Tibial artery (tissue), 4 donors: ENCODE data around the gene RETREG3.
A peak's percentile ranks its signal among the peaks of the same experiment; 100 is the strongest.

ENCODE experiments used
- DNase-seq, 2 donors: peaks; one replicate each; pipeline ENCODE4 v3.0.0-alpha.2; 2019
- H3K27ac ChIP-seq, 2 donors: fragments of 200-600 bp; sonication (generic) in 1 of 2; 1 replicate in 1 of 2; 2 replicates in 1 of 2; pipeline ENCODE4 v1.5.1; 2018 to 2019; ENCODE audit warnings: mild to moderate bottlenecking in 1 of 2
- H3K27me3 ChIP-seq, 2 donors: fragments of 200-600 bp; sonication (generic) in 1 of 2; one replicate each; pipeline versions ENCODE4 v1.5.1 to v1.6.0; 2016 to 2019
- H3K36me3 ChIP-seq, 3 donors: fragments of 200-600 bp; sonication (generic) in 2 of 3; one replicate each; pipeline ENCODE4 v1.5.1; 2016 to 2019; ENCODE audit warnings: mild to moderate bottlenecking in 2 of 3
- H3K4me1 ChIP-seq, 4 donors: fragments of 200-600 bp; sonication (generic) in 2 of 4; 1 replicate in 3 of 4; 2 replicates in 1 of 4; pipeline ENCODE4 v1.5.1; 2016 to 2019
- H3K4me3 ChIP-seq, 2 donors: fragments of 200-600 bp; sonication (generic) in 1 of 2; 1 replicate in 1 of 2; 2 replicates in 1 of 2; pipeline ENCODE4 v1.5.1; 2018 to 2019; ENCODE audit warnings: mild to moderate bottlenecking in 2 of 2
- H3K9me3 ChIP-seq, 3 donors: fragments of 200-600 bp; sonication (generic) in 1 of 3; one replicate each; pipeline ENCODE4 v1.5.1; 2016 to 2019
- intact Hi-C: fragments of 100-400 bp; cut with DNase I; formaldehyde crosslinking; loops from one replicate; pipeline ENCODE4 v1.15.0; 2023; ENCODE audit warnings: low total_unique reads
- TF ChIP-seq, protein P1 (sequence below), 2 experiments: fragments of 200-600 bp in 1 of 2; fragments of 450-650 bp in 1 of 2; IDR thresholded peaks; one replicate each; pipeline ENCODE4 v1.5.1; 2017 to 2019; ENCODE audit warnings: antibody characterized with exemption in 2 of 2, mild to moderate bottlenecking in 1 of 2, moderate library complexity in 1 of 2

RETREG3 gene

DNA sequence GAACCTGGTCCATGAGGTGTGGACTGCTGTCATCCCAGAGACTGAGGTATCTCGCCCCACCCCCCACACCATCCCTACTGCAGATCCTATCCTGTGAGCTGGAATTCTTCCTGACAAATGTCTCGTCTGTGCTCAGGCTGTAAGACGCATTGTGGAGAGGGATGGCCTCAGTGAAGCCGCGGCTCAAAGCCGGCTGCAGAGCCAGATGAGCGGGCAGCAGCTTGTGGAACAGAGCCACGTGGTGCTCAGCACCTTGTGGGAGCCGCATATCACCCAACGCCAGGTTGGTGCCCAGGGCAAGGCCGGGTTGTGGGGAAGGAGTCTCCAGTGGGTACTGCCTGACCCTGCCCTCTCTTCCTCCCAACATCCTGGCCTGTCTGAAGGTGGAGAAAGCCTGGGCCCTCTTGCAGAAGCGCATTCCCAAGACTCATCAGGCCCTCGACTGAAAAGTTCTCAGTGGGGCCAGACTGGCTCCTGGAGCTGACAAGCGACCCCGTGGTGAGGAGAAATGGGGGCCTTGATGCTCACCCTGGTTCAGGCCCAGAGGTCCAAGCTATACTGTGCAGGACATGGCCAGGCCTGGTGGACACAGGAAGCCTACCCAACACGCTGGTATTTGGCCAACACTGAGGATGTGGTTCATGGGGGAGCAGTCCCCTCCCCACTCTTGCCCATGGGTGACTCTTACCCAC lies 43.5 kb downstream of the RETREG3 start:
- peaks cover 4 to 66% (median 51%) of the 10 kb centered on the region in 4 donors for H3K4me1 ChIP-seq
- peaks cover 35 to 49% (median 43%) of the 10 kb centered on the region in 3 donors for H3K36me3 ChIP-seq
- H3K4me3 ChIP-seq = no peak overlapping the region
- H3K9me3 ChIP-seq = no peaks in the 10 kb centered on the region
- TF ChIP-seq, protein P1, sequence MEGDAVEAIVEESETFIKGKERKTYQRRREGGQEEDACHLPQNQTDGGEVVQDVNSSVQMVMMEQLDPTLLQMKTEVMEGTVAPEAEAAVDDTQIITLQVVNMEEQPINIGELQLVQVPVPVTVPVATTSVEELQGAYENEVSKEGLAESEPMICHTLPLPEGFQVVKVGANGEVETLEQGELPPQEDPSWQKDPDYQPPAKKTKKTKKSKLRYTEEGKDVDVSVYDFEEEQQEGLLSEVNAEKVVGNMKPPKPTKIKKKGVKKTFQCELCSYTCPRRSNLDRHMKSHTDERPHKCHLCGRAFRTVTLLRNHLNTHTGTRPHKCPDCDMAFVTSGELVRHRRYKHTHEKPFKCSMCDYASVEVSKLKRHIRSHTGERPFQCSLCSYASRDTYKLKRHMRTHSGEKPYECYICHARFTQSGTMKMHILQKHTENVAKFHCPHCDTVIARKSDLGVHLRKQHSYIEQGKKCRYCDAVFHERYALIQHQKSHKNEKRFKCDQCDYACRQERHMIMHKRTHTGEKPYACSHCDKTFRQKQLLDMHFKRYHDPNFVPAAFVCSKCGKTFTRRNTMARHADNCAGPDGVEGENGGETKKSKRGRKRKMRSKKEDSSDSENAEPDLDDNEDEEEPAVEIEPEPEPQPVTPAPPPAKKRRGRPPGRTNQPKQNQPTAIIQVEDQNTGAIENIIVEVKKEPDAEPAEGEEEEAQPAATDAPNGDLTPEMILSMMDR (IDR thresholded peaks at IDR 0.05) = no peak
- DNase-seq = no peak
- H3K27me3 ChIP-seq = no peaks in the 10 kb centered on the region
- intact Hi-C loops = no loop called here
- H3K27ac ChIP-seq = peak overlapping the region in 1 of 2 donors; percentile 92

DNA sequence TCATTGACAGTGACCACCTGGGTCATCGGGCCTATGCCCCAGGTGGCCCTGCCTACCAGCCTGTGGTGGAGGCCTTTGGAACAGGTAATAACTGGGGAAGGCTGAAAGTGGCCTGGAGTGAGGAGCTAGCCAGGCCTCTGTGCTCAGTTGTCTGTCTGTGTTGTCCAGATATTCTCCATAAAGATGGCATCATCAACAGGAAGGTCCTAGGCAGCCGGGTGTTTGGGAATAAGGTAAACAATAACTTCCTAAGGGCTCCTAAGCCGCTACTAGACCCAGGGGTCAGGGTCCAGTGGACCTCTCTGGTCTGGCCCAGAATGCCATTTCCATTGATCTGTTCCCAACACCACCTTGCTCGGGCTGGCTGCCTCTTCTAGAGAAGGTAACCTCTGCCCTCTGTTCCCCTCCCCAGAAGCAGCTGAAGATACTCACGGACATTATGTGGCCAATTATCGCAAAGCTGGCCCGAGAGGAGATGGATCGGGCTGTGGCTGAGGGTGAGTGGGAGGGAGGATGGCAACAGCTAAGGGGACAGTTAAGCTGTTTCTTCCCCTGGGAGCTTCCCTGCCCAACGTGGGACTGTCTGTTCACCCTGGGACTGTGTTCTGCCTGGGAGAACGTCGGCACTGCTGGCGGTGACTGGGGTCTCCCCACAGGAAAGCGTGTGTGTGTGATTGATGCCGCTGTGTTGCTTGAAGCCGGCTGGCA lies 44.2 kb downstream of the RETREG3 start:
- H3K36me3 ChIP-seq = peaks cover 28 to 42% (median 37%) of the 10 kb centered on the region in 3 donors
- no peak overlapping the region for H3K4me3 ChIP-seq
- peaks cover 4 to 66% (median 54%) of the 10 kb centered on the region in 4 donors for H3K4me1 ChIP-seq
- TF ChIP-seq, protein P1 (IDR thresholded peaks at IDR 0.05) = no peak
- H3K27me3 ChIP-seq = no peaks in the 10 kb centered on the region
- no peak overlapping the region for H3K27ac ChIP-seq
- DNase-seq = no peak
- intact Hi-C loops = no loop called here
- no peaks in the 10 kb centered on the region for H3K9me3 ChIP-seq

DNA sequence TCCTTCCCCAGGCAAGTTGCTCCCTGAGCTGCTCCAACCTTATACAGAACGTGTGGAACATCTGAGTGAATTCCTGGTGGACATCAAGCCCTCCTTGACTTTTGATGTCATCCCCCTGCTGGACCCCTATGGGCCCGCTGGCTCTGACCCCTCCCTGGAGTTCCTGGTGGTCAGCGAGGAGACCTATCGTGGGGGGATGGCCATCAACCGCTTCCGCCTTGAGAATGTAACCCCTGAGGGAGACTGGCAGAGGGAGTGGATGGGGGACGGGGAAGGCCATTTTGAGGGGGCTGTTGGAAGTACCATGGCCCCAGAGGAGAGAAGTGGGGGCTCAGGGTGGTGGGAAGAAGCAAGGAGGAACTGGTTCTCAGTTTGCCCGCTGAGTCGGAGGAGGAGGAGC lies 45.2 kb downstream of the RETREG3 start:
- no peak for DNase-seq
- Histone ChIP-seq H3K4me3 (no peak overlapping the region), H3K27ac (no peak overlapping the region), H3K27me3 (no peaks in the 10 kb centered on the region), H3K36me3 (peaks cover 18 to 32% (median 27%) of the 10 kb centered on the region in 3 donors), H3K4me1 (peaks cover 4 to 66% (median 55%) of the 10 kb centered on the region in 4 donors), H3K9me3 (no peaks in the 10 kb centered on the region)
- TF ChIP-seq, protein P1 (IDR thresholded peaks at IDR 0.05) = no peak
- intact Hi-C loops = no loop called here

DNA sequence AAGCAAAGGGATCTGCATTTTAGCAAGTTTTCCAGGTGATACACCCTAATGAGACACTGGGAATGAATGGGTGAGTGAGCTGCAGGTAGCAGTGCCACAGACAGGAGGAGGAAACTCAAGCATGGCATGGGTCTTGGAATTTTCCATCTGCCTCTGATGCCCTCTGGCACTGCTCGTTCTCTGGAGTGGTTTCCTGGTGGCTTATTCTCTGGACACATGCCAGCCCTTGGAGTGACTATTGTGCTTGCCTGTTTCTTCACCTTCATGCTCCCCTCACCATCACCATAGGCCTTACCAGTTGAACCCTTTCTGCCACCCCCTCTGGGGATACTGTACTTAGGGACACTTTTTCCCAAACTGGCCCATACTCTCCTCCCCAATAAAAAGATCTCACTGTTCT lies 45.6 kb downstream of the RETREG3 start:
- Histone ChIP-seq H3K27ac (no peak overlapping the region), H3K4me3 (peak overlapping the region; percentile 69 to 90), H3K9me3 (no peaks in the 10 kb centered on the region), H3K4me1 (peaks cover 4 to 63% (median 54%) of the 10 kb centered on the region in 4 donors), H3K36me3 (peaks cover 16 to 28% (median 23%) of the 10 kb centered on the region in 3 donors), H3K27me3 (no peaks in the 10 kb centered on the region)
- intact Hi-C loops = no loop called here
- TF ChIP-seq, protein P1 (IDR thresholded peaks at IDR 0.05) = no peak
- DNase-seq = no peak

DNA sequence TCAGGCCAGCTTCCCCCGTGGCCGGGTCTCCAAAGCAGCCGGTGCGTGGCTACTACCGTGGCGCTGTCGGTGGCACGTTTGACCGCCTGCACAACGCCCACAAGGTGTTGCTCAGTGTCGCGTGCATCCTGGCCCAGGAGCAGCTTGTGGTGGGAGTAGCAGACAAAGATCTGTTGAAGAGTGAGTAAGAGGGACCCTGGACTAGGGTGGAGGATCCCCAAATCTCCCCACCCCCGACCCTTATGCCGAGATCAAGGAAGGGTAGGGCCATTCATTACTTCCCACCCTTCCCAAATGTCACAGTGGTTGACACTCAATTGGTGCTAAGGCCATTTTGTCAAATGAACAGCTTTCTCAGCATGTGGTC lies 46.0 kb downstream of the RETREG3 start:
- Histone ChIP-seq H3K4me1 (peaks cover 4 to 59% (median 50%) of the 10 kb centered on the region in 4 donors), H3K9me3 (no peaks in the 10 kb centered on the region), H3K4me3 (peak overlapping the region; percentile 69 to 90), H3K27me3 (no peaks in the 10 kb centered on the region), H3K36me3 (peaks cover 16 to 24% (median 20%) of the 10 kb centered on the region in 3 donors), H3K27ac (peak overlapping the region; percentile 83 to 87)
- intact Hi-C loops = no loop called here
- TF ChIP-seq, protein P1 (IDR thresholded peaks at IDR 0.05) = no peak
- DNase-seq = no peak
